Activated CD4-positive, alpha-beta T cell treated with anti-CD3 and anti-CD28 coated beads, Interleukin-10, Interleukin-2, amounts not matched to agents 100 ng/mL and 50 ng/mL, durations not matched to agents 16 hours and 8 hours (primary cell): Measurements from ENCODE around the gene USP31.

ENCODE experiments used
- DNase-seq: peaks from one replicate; pipeline ENCODE4 v3.0.0-alpha.2; 2020

Gene USP31

DNA sequence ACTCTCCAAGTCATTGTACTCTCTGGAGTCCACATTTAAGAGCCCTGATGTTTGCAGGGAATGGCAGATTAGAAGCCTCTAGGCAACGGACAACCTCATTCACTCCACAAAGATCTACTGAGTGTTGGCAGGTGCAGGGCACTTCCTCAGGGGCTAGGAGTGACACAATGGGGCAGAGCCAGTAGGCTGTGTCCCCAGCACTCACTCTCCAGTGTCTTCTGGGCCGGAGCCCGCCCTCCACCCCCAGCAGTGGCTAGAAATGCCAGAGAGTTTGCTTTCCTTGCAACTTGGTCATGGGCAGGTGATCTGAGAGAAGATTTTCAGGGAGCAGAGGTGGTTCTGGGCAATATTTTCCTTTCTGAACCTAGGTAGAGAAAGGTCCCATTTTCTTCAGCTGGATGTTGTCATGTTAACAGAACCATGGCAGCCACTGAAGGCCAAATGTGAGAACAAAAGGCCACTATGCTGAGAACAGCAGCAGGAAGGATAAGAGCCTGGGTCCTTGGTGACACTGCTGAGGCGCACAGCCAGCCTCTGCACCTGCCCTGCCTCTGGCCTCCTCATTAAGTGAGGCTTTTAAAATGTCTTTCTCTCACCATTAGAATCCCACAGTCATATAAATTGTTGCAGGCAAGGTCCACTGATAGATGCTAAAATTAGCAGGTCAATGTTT lies 96.2 kb downstream of the USP31 start:
- DNase-seq: no peak

GRCh38 chr16:23052221-23052620 lies 97.0 kb downstream of the USP31 start:
- DNase-seq: no peak

GRCh38 chr16:23051587-23051986 lies 97.7 kb downstream of the USP31 start:
- DNase-seq: no peak

- no peak for DNase-seq
These were observed 101.1 kb downstream of the USP31 start for GRCh38 chr16:23048164-23048563.

GRCh38 chr16:23045025-23045424 lies 104.2 kb downstream of the USP31 start:
- DNase-seq: no peak

- DNase-seq: no peak
These were observed 109.0 kb downstream of the USP31 start for GRCh38 chr16:23040246-23040645.

DNA sequence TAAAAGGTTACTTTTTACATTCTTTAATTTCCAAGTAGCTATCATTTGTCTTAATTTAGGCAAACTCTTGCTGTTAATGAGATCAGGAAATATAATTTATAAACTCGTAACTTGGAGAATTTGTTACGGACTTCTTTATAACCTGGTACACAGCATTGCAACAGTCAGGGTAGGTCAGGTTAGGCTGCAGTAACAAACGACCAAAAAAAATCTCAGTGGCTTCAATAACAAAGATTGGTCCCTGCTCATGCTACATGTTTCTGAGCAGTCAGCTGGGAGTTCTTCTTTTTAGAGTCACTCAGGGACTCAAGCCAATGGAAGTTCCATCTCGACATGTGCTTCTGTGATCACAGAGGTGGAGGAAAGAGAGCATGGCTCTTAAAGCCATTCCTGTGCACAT lies 110.1 kb downstream of the USP31 start:
- DNase-seq: no peak

- DNase-seq: no peak
These were observed 114.0 kb downstream of the USP31 start for GRCh38 chr16:23035240-23035639.

DNA sequence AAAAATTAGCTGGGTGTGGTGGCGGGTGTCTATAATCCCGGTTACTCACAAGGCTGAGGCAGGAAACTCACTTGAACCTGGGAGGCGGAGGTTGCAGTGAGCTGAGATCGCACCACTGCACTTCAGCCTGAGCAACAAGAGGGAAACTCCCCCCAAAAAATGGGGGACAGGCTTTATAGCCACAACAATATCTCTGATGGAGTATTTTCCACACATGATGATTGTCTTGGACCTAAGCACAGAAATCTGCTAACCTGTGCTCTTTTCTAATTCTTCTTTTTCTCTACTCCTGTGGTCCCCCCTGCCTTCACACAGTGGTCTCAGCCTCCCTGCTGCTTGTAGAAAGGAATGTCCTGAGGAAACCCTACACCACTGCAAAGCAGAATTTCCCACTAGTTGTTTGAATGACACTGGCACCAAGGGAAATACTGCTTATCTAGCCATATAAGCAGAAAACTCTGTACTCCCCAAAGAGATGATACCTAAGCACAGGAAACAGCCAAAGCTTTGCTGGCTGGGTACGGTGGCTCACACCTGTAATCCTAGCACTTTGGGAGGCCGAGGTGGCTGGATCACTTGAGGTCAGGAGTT lies 117.6 kb downstream of the USP31 start:
- DNase-seq: no peak

DNA sequence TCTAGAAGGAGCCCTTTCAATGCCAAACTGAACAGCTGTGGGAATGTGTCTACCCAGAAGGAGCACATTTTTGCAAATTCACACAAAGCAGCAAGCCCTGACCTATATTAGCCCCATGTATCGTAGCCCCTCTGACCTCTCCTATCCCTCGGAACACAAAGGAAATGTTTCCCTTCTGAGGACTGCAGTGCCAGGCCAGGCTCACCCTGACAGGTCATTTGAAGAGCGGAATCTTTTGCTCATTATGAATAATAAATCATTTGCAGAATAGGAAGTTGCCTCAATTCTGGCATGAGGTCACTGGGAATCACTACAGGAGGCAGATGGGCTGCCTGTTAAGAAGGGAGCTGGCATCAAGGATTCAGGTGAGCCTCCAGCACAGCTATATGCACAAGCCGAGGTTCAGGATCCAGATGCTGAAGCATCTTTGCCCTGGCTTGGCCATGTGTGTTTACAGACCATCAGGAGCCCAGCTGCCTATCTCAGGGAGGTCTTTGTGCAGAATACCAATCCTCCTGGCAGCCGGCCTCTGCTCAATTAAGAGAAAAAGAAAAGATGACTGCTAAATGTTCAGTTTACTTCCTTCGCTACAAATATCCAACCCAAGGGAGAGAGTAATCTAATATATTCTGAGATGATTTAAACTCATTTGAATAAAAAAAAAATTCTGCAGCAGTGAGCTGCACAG lies 119.4 kb downstream of the USP31 start:
- DNase-seq: no peak

GRCh38 chr16:23027386-23027785 lies 121.9 kb downstream of the USP31 start:
- no peak for DNase-seq

DNA sequence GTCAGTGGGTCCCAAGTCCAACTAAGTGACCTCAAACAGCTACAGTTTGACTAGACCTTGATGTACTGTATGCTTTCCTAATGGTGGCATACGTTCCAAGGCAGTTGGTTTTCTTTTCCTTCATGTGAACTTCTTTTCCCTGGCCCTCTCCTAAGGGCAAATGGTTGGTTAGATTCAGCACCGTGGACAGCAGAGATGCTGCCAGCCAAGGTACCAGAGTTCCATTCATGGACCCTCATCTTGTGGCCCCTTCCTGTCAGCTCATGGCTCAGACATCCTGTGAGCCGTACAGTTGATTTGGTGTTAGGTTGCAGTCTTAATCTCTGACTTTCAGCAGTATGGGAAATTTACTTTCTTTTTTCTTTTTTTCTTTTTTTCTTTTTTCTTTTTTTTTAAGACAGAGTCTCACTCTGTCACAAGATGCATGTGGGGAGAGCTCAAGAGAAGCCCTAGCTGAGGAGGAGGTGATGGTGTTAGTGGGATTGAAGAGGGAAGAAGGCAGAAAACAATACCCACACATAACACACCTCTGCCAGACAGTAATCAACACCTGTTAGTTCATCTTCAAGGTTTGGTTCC lies 122.4 kb downstream of the USP31 start:
- DNase-seq: no peak

GRCh38 chr16:23025692-23026307 lies 123.5 kb downstream of the USP31 start:
- DNase-seq: no peak

DNA sequence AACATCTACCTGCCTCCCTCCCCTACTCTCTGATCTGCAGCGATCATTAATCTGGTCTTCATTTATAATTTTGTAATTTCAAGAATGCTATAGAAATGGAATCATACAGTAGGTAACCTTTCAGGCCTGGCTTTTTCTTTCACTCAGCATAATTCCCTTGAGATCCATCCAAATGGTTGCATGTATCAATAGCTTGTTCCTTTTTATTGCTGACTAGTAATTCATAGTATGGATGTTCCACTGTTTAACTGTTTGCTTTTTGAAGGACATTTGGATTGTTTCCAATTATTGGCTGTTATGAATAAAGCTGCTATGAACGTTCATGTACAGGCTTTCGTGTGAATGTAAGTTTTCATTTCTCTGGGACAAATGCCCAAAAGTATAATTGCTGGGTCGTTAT lies 125.2 kb downstream of the USP31 start:
- no peak for DNase-seq

- DNase-seq: no peak
These were observed 129.2 kb downstream of the USP31 start for GRCh38 chr16:23020084-23020483.

DNA sequence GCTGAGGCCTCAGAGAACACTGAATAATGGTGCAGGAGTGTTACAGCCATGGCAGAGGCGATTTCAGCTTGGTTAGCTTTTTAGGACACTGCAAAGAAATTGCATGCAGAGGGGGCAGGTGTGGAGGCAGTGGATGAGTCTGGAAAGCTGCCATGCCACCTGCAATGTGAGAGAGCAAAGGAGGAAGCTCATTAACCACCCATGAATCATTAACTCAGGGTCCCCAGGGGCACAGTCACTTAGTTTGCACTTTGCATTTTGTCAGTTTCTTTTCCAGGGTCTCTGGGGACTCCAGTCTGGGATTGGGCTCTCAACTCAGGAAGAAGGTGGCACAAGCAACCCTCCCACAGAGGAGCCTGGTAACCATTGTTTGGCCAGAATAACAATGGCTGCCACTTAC lies 132.9 kb downstream of the USP31 start:
- no peak for DNase-seq

DNA sequence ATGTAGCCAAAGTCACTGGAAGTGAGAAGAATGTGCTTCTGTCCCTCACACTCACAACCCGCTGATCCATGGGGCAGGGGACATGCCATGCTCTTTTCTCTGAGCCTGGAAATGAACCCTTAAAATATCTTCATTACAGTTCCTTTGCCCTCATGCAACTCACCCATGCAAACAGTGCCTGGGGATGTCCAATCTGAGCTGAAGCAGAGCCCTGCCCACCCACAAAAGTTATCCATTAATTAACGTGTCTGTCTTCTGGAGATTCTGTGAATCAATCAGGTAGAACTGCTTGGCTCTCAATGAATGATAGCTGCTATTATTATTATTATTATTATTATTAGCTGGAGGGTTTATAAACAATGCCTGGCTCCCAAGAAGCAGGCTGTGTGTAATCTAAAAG lies 133.7 kb downstream of the USP31 start:
- DNase-seq: no peak

DNA sequence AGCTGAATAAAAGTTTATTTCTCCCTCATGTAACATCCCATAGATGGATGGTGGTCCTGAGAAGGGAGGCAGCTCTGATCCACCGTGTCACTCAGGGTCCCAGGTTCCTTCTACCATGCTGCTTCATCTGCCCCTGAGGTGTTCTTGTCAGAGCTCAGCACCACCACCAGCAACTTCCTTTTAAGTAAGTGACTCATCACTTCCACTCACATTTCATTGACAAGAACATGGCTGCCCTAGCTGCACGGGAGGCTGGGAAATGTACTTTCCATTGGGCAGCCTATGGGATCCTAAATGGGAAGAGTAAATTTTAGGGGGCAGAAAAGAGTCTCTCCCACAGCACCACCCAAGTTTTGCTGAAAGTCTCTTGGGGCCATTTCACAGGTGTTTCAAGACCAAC lies 134.7 kb downstream of the USP31 start:
- peak; percentile 15 for DNase-seq
